D721Med (cell line): ENCODE measurements around the gene TRMU.
A peak's percentile ranks its signal among the peaks of the same experiment; 100 is the strongest.

Source experiments
- DNase-seq: peaks from one replicate; pipeline ENCODE4 v3.0.0; 2011; ENCODE audit warnings: low spot score; ENCODE audit not compliant: insufficient read length
- FAIRE-seq: peaks from 2 replicates; lab custom pipeline; 2011; peaks lifted over from hg19 to GRCh38; lab: Jason Lieb, UNC
- TF ChIP-seq, protein P1 (sequence below): IDR thresholded peaks from 2 replicates; pipeline ENCODE4 v1.5.1; 2012; ENCODE audit warnings: mild to moderate bottlenecking, control low read depth; ENCODE audit not compliant: insufficient read depth; ENCODE audit errors: missing control alignments

TRMU gene

GRCh38 chr22:46366327-46366731 lies 30.8 kb downstream of the TRMU start:
- TF ChIP-seq, protein P1, sequence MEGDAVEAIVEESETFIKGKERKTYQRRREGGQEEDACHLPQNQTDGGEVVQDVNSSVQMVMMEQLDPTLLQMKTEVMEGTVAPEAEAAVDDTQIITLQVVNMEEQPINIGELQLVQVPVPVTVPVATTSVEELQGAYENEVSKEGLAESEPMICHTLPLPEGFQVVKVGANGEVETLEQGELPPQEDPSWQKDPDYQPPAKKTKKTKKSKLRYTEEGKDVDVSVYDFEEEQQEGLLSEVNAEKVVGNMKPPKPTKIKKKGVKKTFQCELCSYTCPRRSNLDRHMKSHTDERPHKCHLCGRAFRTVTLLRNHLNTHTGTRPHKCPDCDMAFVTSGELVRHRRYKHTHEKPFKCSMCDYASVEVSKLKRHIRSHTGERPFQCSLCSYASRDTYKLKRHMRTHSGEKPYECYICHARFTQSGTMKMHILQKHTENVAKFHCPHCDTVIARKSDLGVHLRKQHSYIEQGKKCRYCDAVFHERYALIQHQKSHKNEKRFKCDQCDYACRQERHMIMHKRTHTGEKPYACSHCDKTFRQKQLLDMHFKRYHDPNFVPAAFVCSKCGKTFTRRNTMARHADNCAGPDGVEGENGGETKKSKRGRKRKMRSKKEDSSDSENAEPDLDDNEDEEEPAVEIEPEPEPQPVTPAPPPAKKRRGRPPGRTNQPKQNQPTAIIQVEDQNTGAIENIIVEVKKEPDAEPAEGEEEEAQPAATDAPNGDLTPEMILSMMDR: no peak
- FAIRE-seq: no peak
- no peak for DNase-seq

DNA sequence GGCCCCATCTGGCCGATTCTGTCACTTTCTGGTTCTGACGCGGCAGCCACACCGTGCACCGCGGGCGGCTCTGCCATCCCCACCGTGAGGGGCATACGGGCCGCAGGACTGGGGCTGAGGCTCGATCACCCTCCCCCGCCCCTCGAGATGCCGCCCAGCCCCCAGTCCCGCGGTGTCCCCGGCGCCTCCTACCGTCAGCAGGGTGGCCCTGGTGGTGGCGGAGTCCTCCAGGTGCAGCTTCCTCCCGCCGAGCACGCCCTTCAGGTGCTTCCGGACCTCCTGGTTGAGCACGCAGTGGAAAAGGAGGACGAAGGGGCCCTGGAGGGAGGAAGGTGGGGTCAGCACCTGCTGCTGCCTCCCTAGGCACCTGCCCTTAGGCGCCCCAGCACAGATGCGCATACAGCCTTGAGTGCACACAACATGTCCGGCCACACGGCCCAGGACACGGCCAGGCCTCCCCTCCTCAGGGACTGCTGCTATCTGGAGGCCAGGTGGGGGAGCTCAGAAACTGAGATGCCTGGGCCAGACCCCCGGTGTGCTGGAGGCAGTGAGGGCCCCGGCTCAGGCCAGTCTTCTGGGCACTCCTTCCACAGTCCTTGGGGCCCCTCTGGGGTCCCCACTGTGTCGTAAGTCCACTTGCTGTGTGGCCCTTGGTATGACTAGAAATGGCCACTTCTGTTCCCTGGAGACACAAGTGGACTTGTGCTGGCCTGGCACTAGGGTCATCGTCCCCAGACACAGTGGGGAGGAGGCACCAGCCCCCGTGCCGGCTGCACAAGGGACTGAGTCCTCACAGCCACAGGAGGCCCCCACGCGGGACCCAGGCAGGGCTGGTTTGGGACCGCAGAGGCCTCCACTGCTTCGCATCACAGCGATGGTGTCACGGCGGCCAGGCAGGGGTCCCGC lies 31.5 kb downstream of the TRMU start:
- FAIRE-seq (no peak), DNase-seq (no peak)
- TF ChIP-seq, protein P1: no peak

GRCh38 chr22:46367707-46368191 lies 32.2 kb downstream of the TRMU start:
- FAIRE-seq (no peak), DNase-seq (peak; percentile 62)
- TF ChIP-seq, protein P1: peak; percentile 83

DNA sequence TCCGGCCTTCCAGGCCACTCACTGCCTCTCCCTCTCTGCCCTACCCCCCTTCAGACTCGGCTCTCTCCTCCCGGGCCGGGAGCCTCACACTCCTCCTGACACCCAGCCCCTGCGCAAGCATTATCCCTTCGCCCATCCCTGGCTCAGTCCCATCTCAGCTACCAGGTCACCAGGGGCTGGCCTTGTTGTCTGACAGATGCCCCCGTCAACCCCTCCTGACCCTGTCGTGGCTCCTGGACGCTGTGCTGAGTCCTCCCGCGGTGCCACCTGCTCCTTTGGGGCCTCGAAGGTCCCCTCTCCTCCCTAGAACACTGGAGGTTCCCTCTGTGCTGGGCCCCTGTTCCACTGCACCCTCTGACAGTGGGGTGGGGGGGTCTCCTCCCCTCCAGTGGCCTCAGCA lies 32.9 kb downstream of the TRMU start:
- FAIRE-seq (no peak), DNase-seq (no peak)
- TF ChIP-seq, protein P1: no peak

DNA sequence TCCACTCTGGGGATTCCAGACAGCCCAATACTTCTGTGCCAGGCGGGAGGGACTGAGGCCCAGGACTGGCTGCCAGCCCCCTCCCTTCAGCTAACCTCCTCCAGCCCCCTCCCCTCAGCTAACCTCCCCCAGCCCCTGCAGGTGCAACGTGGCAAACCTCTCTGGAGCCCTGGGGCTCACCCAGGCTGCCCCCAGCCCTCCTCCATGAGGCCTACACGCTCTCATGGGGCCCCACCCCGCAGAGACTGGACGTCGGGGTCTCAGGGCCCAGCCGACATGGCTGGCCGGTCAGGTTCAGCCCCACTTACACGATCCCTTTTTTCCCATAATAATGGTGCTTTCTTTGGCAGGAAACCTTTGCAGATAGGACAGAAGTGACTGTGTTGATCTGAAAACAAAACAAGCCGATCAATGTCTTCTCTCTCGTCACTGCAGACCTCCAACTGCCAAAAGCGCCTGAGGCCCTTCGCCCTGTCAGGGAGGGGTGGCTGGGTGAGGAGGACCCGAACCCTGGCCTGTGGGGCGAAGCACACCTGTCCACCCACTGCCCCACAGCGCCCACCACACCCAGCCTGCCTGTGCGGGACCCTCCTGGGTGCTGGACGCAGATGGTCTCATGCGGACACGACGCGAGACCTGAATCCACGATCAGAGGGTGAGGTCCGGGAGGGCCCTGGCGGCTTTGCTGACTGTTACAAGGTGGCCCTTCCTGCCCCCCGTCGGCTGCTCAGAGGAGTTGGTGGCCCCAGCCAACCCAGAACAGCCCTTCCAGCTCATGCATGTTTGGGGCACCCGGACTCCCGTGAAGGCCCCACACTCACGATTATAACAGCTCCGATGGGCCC lies 33.6 kb downstream of the TRMU start:
- FAIRE-seq (no peak), DNase-seq (no peak)
- TF ChIP-seq, protein P1: no peak

GRCh38 chr22:46369716-46370583 lies 34.4 kb downstream of the TRMU start:
- TF ChIP-seq, protein P1: no peak
- DNase-seq (no peak), FAIRE-seq (no peak)
